ENCODE measurements around the gene TACC2.
A peak's percentile ranks its signal among the peaks of the same experiment; 100 is the strongest.

GRCh38 chr10:122243550-122243949 is 254.6 kb downstream of the TACC2 start:
- TF ChIP-seq, protein P1, sequence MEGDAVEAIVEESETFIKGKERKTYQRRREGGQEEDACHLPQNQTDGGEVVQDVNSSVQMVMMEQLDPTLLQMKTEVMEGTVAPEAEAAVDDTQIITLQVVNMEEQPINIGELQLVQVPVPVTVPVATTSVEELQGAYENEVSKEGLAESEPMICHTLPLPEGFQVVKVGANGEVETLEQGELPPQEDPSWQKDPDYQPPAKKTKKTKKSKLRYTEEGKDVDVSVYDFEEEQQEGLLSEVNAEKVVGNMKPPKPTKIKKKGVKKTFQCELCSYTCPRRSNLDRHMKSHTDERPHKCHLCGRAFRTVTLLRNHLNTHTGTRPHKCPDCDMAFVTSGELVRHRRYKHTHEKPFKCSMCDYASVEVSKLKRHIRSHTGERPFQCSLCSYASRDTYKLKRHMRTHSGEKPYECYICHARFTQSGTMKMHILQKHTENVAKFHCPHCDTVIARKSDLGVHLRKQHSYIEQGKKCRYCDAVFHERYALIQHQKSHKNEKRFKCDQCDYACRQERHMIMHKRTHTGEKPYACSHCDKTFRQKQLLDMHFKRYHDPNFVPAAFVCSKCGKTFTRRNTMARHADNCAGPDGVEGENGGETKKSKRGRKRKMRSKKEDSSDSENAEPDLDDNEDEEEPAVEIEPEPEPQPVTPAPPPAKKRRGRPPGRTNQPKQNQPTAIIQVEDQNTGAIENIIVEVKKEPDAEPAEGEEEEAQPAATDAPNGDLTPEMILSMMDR (IDR thresholded peaks at IDR 0.05): no peak
- TF ChIP-seq POLR2AphosphoS5 (IDR thresholded peaks at IDR 0.05) (peak; percentile 57), EP300 (IDR thresholded peaks at IDR 0.05) (no peak), POLR2A (IDR thresholded peaks at IDR 0.05) (no peak)

Measured in gastroesophageal sphincter (tissue), 3 donors.